IMR-90 (cell line): ENCODE results near the gene AGXT2. TPM values are rescaled to one million over a fixed set of nuclear protein-coding genes. Genes with fewer than 3 reads are reported as not detected.

Source experiments
- ATAC-seq: fragments of 200-7000 bp; cut with Tn5 transposase; 2 replicates; pipeline ENCODE4 v1.9.1; 2020; ENCODE audit warnings: low read depth, mild to moderate bottlenecking, moderate library complexity
- BruUV-seq: library from RNA; stranded (reverse); fragments of 400-500 nt; replicated peaks from 2 replicates; lab custom pipeline; 2021; lab: Mats Ljungman, UMichigan
- CTCF ChIA-PET: fragments of 300-600 bp; formaldehyde crosslinking; extraction: SDS; loops from one replicate; lab custom pipeline; 2021; ENCODE audit warnings: antibody characterized with exemption; lab: Yijun Ruan, JAX
- POLR2A ChIA-PET: fragments of 300-600 bp; sonication (Branson Sonifier 250); formaldehyde crosslinking; loops from one replicate; lab custom pipeline; 2022; ENCODE audit warnings: antibody characterized with exemption; ENCODE audit not compliant: unreplicated experiment; lab: Charles Lee
- DNase-seq: peaks from one replicate; pipeline ENCODE4 v3.0.0; 2013
- H2AFZ ChIP-seq: replicated peaks from 2 replicates; pipeline ENCODE3; 2013; ENCODE audit warnings: low read length, mild to moderate bottlenecking; ENCODE audit not compliant: poor library complexity
- H2AK5ac ChIP-seq: 2 replicates; pipeline ENCODE4 v1.6.1; 2013; ENCODE audit warnings: low read depth, low read length, inconsistent platforms
- H2AK9ac ChIP-seq: replicated peaks from 2 replicates; pipeline ENCODE3; 2013; ENCODE audit warnings: mild to moderate bottlenecking, low read depth, low read length, moderate library complexity; ENCODE audit not compliant: poor library complexity
- H2BK120ac ChIP-seq: 2 replicates; pipeline ENCODE4 v1.6.1; 2013; ENCODE audit warnings: low read depth, low read length, inconsistent platforms
- H2BK15ac ChIP-seq: 3 replicates; pipeline ENCODE4 v1.6.1; 2013; ENCODE audit warnings: low read depth, low read length, inconsistent platforms
- H2BK20ac ChIP-seq: 2 replicates; pipeline ENCODE4 v1.6.1; 2013; ENCODE audit warnings: low read depth, mild to moderate bottlenecking, inconsistent platforms, low read length, moderate library complexity
- H2BK5ac ChIP-seq: 2 replicates; pipeline ENCODE4 v1.6.1; 2013; ENCODE audit warnings: mild to moderate bottlenecking, low read depth, low read length, inconsistent platforms; ENCODE audit not compliant: poor library complexity, severe bottlenecking
- H3K14ac ChIP-seq: replicated peaks from 2 replicates; pipeline ENCODE4 v1.6.1; 2013; ENCODE audit warnings: low read depth, low read length, inconsistent platforms
- H3K18ac ChIP-seq: 2 replicates; pipeline ENCODE4 v1.6.1; 2013; ENCODE audit warnings: low read depth, low read length, control low read depth
- H3K23ac ChIP-seq: 2 replicates; pipeline ENCODE4 v1.6.1; 2013; ENCODE audit warnings: low read depth, low read length, inconsistent platforms
- H3K27ac ChIP-seq: 2 replicates; pipeline ENCODE4 v1.5.1; 2013; ENCODE audit warnings: mild to moderate bottlenecking, control low read depth, low read length; ENCODE audit not compliant: insufficient read depth
- H3K27me3 ChIP-seq: 2 replicates; pipeline ENCODE4 v1.6.1; 2013; ENCODE audit warnings: low read length; ENCODE audit not compliant: control insufficient read depth, insufficient read depth
- H3K36me3 ChIP-seq: 2 replicates; pipeline ENCODE4 v1.6.1; 2013; ENCODE audit warnings: low read length, mixed read lengths; ENCODE audit not compliant: control insufficient read depth, insufficient read depth
- H3K4ac ChIP-seq: 2 replicates; pipeline ENCODE4 v1.6.1; 2013; ENCODE audit warnings: low read depth, low read length, inconsistent platforms
- H3K4me1 ChIP-seq: 2 replicates; pipeline ENCODE4 v1.6.1; 2013; ENCODE audit warnings: low read length, mixed read lengths; ENCODE audit not compliant: control insufficient read depth, insufficient read depth
- H3K4me2 ChIP-seq: 2 replicates; pipeline ENCODE4 v1.6.1; 2013; ENCODE audit warnings: low read depth, mild to moderate bottlenecking, control low read depth, low read length, moderate library complexity
- H3K4me3 ChIP-seq: 2 replicates; pipeline ENCODE4 v1.5.1; 2013; ENCODE audit warnings: low read depth, mild to moderate bottlenecking, control low read depth, low read length, moderate library complexity; ENCODE audit not compliant: insufficient read depth
- H3K56ac ChIP-seq: 2 replicates; pipeline ENCODE4 v1.6.1; 2013; ENCODE audit warnings: low read length, inconsistent platforms; ENCODE audit not compliant: insufficient read depth; ENCODE audit errors: extremely low read depth
- H3K79me1 ChIP-seq, 2 experiments: 2 replicates each; pipeline ENCODE4 v1.6.1; 2013; ENCODE audit warnings: low read length in 2 of 2, inconsistent platforms in 1 of 2, low read depth in 1 of 2
- H3K9ac ChIP-seq: 2 replicates; pipeline ENCODE4 v1.6.1; 2013; ENCODE audit warnings: low read depth, low read length, control low read depth
- H3K9me1 ChIP-seq: 2 replicates; pipeline ENCODE4 v1.6.1; 2013; ENCODE audit warnings: low read length, inconsistent platforms; ENCODE audit not compliant: insufficient read depth
- H3K9me3 ChIP-seq: 2 replicates; pipeline ENCODE4 v1.6.1; 2013; ENCODE audit warnings: low read length; ENCODE audit not compliant: control insufficient read depth, insufficient read depth
- H4K20me1 ChIP-seq: 2 replicates; pipeline ENCODE4 v1.6.1; 2013; ENCODE audit warnings: low read length, inconsistent platforms; ENCODE audit not compliant: insufficient read depth
- H4K5ac ChIP-seq: 2 replicates; pipeline ENCODE4 v1.6.1; 2013; ENCODE audit warnings: mild to moderate bottlenecking, low read depth, low read length, control low read depth
- H4K8ac ChIP-seq, 2 experiments: 2 replicates each; pipeline ENCODE4 v1.6.1; 2013; ENCODE audit warnings: low read depth in 2 of 2, low read length in 2 of 2, control low read depth in 1 of 2, inconsistent platforms in 1 of 2
- H4K91ac ChIP-seq: 2 replicates; pipeline ENCODE4 v1.6.1; 2013; ENCODE audit warnings: low read depth, low read length, inconsistent platforms; ENCODE audit not compliant: insufficient read depth
- BHLHE40 ChIP-seq: fragments of 150-350 bp; IDR thresholded peaks from 2 replicates; pipeline ENCODE4 v1.6.1; 2016; ENCODE audit warnings: mild to moderate bottlenecking, low read depth, low read length
- CEBPB ChIP-seq: IDR thresholded peaks from 2 replicates; pipeline ENCODE4 v1.6.1; 2012; ENCODE audit warnings: low read depth, low read length, improper control_type of control experiment
- CHD1 ChIP-seq: IDR thresholded peaks from 2 replicates; pipeline ENCODE4 v1.6.1; 2012; ENCODE audit warnings: low read depth, low read length, improper control_type of control experiment
- FOS ChIP-seq: fragments of 150-350 bp; IDR thresholded peaks from 2 replicates; pipeline ENCODE4 v1.6.1; 2016; ENCODE audit warnings: low read depth, low read length
- MAFK ChIP-seq: IDR thresholded peaks from 2 replicates; pipeline ENCODE4 v1.6.1; 2012; ENCODE audit warnings: low read depth, low read length, improper control_type of control experiment
- MAZ ChIP-seq: IDR thresholded peaks from 2 replicates; pipeline ENCODE4 v1.6.1; 2012; ENCODE audit warnings: low read depth, mild to moderate bottlenecking, low read length, improper control_type of control experiment, moderate library complexity, borderline replicate concordance
- MXI1 ChIP-seq: IDR thresholded peaks from 2 replicates; pipeline ENCODE4 v1.6.1; 2012; ENCODE audit warnings: low read depth, mild to moderate bottlenecking, low read length, moderate library complexity, borderline replicate concordance
- NFE2L2 ChIP-seq: fragments of 150-350 bp; IDR thresholded peaks from 2 replicates; pipeline ENCODE4 v1.6.1; 2016; ENCODE audit warnings: low read depth, mild to moderate bottlenecking, low read length
- POLR2A ChIP-seq: IDR thresholded peaks from 2 replicates; pipeline ENCODE4 v1.6.1; 2012; ENCODE audit warnings: mild to moderate bottlenecking, low read depth, low read length
- RAD21 ChIP-seq: IDR thresholded peaks from 2 replicates; pipeline ENCODE4 v1.6.1; 2012; ENCODE audit warnings: low read length, improper control_type of control experiment
- RCOR1 ChIP-seq: IDR thresholded peaks from 2 replicates; pipeline ENCODE4 v1.6.1; 2012; ENCODE audit warnings: mild to moderate bottlenecking, low read length, improper control_type of control experiment; ENCODE audit not compliant: insufficient replicate concordance
- RFX5 ChIP-seq: IDR thresholded peaks from 2 replicates; pipeline ENCODE4 v1.8.0; 2012; ENCODE audit warnings: low read depth, mild to moderate bottlenecking, low read length, moderate library complexity
- SMC3 ChIP-seq: fragments of 150-350 bp; IDR thresholded peaks from 2 replicates; pipeline ENCODE4 v1.6.1; 2016; ENCODE audit warnings: low read depth, mild to moderate bottlenecking, antibody characterized with exemption, low read length, moderate library complexity
- WGBS, 2 experiments: methylation state at CpG; one replicate each; pipeline versions ENCODE4 v1.1.5 to v1.1.7; 2013; ENCODE audit warnings: missing lambda C conversion rate in 2 of 2; ENCODE audit not compliant: insufficient read length in 1 of 2; ENCODE audit errors: extremely low coverage in 2 of 2; 5-methylcytosine and 5-hydroxymethylcytosine counted together
- dilution Hi-C: fragments of 300-500 bp; cut with HindIII; formaldehyde crosslinking; loops from one replicate; pipeline ENCODE4 v1.14.3; 2018; ENCODE audit warnings: low sequenced_read_pairs; ENCODE audit not compliant: unreplicated experiment
- in situ Hi-C: fragments of 300-500 bp; cut with MboI; formaldehyde crosslinking; loops from 3 replicates; pipeline ENCODE4 v1.14.3; 2019; ENCODE audit warnings: low sequenced_read_pairs, inconsistent platforms, mixed read lengths
- intact Hi-C: fragments of 100-400 bp; cut with micrococcal nuclease; formaldehyde crosslinking; loops from 2 replicates; pipeline ENCODE4 v1.10.0; 2022
- polyA plus RNA-seq, 3 experiments: library from polyadenylated mRNA; depleted of rRNA; stranded (reverse); fragments of >200 nt; gene quantifications; 2 replicates each; pipeline ENCODE4 v1.2.3, GENCODE V29; 2012; ENCODE audit warnings: low replicate concordance in 1 of 3
- total RNA-seq: library from RNA; depleted of rRNA; stranded (reverse); fragments of >200 nt; gene quantifications from 2 replicates; pipeline ENCODE4 v1.2.3, GENCODE V29; 2012
- TF ChIP-seq, protein P1 (sequence below): fragments of 150-350 bp; IDR thresholded peaks from 2 replicates; pipeline ENCODE4 v1.6.1; 2017; ENCODE audit warnings: mild to moderate bottlenecking, antibody characterized with exemption, low read length, low read depth
- TF ChIP-seq, protein P2 (sequence below): conservative IDR thresholded peaks from 2 replicates; pipeline ENCODE4 v1.5.1; 2012; ENCODE audit warnings: mild to moderate bottlenecking, low read depth, low read length, improper control_type of control experiment
- TF ChIP-seq, protein P3 (sequence below): fragments of 150-350 bp; IDR thresholded peaks from 2 replicates; pipeline ENCODE4 v1.6.1; 2016; ENCODE audit warnings: low read depth, mild to moderate bottlenecking, low read length, moderate library complexity, borderline replicate concordance

The AGXT2 gene
- total and polyA plus RNA-seq, 2 of the 4 experiments (the other 2 are of a cell fraction) = not detected

DNA sequence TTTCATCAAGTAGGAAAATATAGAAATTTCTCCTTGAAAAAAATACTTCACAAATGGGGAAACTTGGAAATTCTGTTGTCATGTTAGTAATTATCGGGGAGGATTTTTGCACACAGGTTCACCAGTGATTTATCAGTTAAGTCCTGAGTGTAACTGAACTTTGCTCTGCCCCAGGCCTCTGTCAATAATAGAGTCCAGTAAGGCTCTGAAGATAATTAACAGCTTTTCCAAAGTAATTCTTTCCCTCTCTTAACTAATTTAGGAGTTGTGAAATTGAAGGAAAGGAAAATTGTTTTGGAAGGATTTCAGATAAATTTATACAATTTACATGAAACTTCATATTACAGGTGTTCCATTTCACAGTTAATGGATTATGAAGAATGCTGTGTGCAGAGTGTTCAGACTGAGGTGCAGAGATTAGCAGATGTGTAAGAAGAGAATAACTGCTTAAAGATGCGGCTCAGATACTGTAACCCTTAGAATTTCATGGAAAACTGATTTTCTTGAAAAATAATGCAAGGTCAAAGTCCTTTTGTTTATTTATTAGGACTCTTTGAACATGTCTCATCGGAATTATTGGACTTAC, 2.9 kb upstream of the AGXT2 start:
- H3K27ac ChIP-seq = no peak overlapping the region
- POLR2A ChIA-PET = no interaction called here
- no peaks in the 10 kb centered on the region; the same call in 1 of the 2 replicates for H3K9me1 ChIP-seq
- DNase-seq (no peak), ATAC-seq (no peak)
- H3K18ac ChIP-seq = no peak overlapping the region
- no peak overlapping the region for H4K5ac ChIP-seq
- no peak overlapping the region for H3K4ac ChIP-seq
- H3K9me3 ChIP-seq = no peaks in the 10 kb centered on the region
- no peak overlapping the region for H2BK120ac ChIP-seq
- H3K23ac ChIP-seq = no peak overlapping the region
- dilution Hi-C loops (no loop called here), in situ Hi-C loops (no loop called here), intact Hi-C loops (no loop called here)
- no peak overlapping the region for H3K14ac ChIP-seq
- H3K79me1 ChIP-seq = no peaks in the 10 kb centered on the region
- 100% methylated on average over 1 of the region's 3 CpGs; no CpG with 5 or more reads in 1 of the 2 experiments for WGBS, 2 experiments
- no peak overlapping the region for H3K4me3 ChIP-seq
- BruUV-seq = no TSS peak
- no peak overlapping the region for H3K56ac ChIP-seq
- no peak overlapping the region for H4K91ac ChIP-seq
- H3K9ac ChIP-seq = no peak overlapping the region
- no peak overlapping the region for H2BK20ac ChIP-seq
- no peak overlapping the region for H2AFZ ChIP-seq
- no peaks in the 10 kb centered on the region for H4K20me1 ChIP-seq
- no peak overlapping the region for H2BK15ac ChIP-seq
- H3K27me3 ChIP-seq = no peaks in the 10 kb centered on the region
- H2BK5ac ChIP-seq = no peak overlapping the region
- peaks cover 6% of the 10 kb centered on the region for H3K4me1 ChIP-seq
- CTCF ChIA-PET = no interaction called here
- no peak overlapping the region for H4K8ac ChIP-seq
- TF ChIP-seq RFX5 (no peak), RAD21 (no peak), BHLHE40 (no peak), MXI1 (no peak), CHD1 (no peak), NFE2L2 (no peak), CEBPB (no peak), SMC3 (no peak), POLR2A (no peak), MAZ (no peak), RCOR1 (no peak), FOS (no peak), MAFK (no peak)
- TF ChIP-seq, protein P1, sequence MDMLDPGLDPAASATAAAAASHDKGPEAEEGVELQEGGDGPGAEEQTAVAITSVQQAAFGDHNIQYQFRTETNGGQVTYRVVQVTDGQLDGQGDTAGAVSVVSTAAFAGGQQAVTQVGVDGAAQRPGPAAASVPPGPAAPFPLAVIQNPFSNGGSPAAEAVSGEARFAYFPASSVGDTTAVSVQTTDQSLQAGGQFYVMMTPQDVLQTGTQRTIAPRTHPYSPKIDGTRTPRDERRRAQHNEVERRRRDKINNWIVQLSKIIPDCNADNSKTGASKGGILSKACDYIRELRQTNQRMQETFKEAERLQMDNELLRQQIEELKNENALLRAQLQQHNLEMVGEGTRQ = no peak
- TF ChIP-seq, protein P2, sequence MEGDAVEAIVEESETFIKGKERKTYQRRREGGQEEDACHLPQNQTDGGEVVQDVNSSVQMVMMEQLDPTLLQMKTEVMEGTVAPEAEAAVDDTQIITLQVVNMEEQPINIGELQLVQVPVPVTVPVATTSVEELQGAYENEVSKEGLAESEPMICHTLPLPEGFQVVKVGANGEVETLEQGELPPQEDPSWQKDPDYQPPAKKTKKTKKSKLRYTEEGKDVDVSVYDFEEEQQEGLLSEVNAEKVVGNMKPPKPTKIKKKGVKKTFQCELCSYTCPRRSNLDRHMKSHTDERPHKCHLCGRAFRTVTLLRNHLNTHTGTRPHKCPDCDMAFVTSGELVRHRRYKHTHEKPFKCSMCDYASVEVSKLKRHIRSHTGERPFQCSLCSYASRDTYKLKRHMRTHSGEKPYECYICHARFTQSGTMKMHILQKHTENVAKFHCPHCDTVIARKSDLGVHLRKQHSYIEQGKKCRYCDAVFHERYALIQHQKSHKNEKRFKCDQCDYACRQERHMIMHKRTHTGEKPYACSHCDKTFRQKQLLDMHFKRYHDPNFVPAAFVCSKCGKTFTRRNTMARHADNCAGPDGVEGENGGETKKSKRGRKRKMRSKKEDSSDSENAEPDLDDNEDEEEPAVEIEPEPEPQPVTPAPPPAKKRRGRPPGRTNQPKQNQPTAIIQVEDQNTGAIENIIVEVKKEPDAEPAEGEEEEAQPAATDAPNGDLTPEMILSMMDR = no peak
- TF ChIP-seq, protein P3, sequence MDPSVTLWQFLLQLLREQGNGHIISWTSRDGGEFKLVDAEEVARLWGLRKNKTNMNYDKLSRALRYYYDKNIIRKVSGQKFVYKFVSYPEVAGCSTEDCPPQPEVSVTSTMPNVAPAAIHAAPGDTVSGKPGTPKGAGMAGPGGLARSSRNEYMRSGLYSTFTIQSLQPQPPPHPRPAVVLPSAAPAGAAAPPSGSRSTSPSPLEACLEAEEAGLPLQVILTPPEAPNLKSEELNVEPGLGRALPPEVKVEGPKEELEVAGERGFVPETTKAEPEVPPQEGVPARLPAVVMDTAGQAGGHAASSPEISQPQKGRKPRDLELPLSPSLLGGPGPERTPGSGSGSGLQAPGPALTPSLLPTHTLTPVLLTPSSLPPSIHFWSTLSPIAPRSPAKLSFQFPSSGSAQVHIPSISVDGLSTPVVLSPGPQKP = no peak
- no peak overlapping the region for H3K4me2 ChIP-seq
- H3K36me3 ChIP-seq = no peaks in the 10 kb centered on the region
- no peak overlapping the region for H2AK9ac ChIP-seq
- no peak overlapping the region for H2AK5ac ChIP-seq
